Measurements from ENCODE around the gene BCL7A. TPM values are rescaled to one million over a fixed set of nuclear protein-coding genes. Genes with fewer than 3 reads are reported as not detected.
"Not testable (repeated sequence)": the region's sequence is repeated elsewhere in the genome, so short reads cannot be mapped to it uniquely, and the experiment has no call there.

BCL7A gene
- total RNA-seq, 2 donors from 2014 or later, result 6.4 to 12.2 TPM

DNA sequence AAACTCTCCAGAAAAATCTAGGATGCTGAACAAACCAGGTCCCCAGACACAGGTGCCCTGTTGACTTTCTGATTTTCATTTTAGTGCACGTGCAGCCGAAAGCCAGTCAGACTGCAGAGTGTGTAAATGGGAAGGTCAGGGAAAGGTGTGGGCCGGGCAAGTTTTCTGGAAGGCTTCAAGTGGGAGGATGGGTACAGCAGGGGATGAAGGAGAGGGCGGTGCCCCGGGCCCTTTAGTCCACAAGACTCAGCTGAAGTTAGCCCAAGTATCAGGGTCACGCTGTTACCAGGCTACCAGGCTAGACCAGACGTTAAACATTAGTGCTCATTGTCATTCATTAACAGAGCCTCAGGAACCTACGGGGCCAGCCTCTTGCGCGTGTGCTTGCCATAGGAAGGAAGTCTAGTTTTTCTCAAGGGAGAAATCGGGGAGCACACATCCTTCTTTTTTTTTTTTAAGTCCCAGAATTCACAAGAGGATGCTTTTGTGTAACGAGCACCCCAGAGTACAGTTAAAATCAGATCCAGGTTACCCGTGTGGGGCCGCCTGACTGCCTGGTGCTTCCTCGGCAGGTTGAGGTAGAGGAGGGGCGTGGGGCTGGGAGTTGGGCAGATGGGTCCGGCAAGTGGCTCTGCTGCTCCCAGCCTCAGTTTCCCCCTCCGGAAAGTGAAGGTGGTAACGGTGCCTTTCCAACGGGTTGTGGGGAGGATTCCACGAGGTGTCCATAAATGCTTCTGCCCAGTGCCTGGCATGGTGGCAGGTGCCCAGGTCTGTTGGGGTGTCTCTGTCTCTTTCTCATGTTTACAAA, 19.1 kb downstream of the BCL7A start:
- DNase-seq (no peak), ATAC-seq (replicated peaks in 1 of 2) (no peak)
- Mint-ChIP-seq H3K4me1 (ENCODE audit: low read depth) (no peaks in the 10 kb centered on the region), H3K27ac (no peak overlapping the region), H3K27me3 (ENCODE audit: low read depth) (no peaks in the 10 kb centered on the region), H3K9me3 (no peaks in the 10 kb centered on the region), H3K36me3 (ENCODE audit: insufficient read depth in 2 of 2) (peaks cover 0 to 4% of the 10 kb centered on the region in 2 donors), H3K4me3 (no peak overlapping the region)

DNA sequence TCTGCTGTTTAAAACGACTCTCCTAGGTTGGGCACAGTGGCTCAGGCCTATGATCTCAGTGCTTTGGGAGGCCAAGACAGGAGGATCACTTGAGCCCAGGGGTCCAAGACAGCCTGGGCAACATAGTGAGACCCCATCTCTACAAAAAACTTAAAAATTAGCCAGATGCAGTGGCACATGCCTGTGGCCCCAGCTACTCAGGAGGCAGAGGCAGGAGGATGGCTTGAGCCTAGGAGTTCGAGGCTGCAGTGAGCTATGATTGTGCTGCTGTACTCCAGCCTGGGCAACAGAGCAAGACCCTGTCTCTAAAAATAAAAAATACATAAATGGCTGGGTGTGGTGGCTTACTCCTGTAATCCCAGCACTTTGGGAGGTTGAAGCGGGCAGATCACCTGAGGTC, 19.8 kb downstream of the BCL7A start:
- not testable (repeated sequence) for H3K4me1 Mint-ChIP-seq (ENCODE audit: low read depth); H3K27me3 Mint-ChIP-seq (ENCODE audit: low read depth); DNase-seq; H3K27ac Mint-ChIP-seq; H3K9me3 Mint-ChIP-seq; H3K36me3 Mint-ChIP-seq (ENCODE audit: insufficient read depth in 2 of 2); H3K4me3 Mint-ChIP-seq; ATAC-seq (replicated peaks in 1 of 2)

DNA sequence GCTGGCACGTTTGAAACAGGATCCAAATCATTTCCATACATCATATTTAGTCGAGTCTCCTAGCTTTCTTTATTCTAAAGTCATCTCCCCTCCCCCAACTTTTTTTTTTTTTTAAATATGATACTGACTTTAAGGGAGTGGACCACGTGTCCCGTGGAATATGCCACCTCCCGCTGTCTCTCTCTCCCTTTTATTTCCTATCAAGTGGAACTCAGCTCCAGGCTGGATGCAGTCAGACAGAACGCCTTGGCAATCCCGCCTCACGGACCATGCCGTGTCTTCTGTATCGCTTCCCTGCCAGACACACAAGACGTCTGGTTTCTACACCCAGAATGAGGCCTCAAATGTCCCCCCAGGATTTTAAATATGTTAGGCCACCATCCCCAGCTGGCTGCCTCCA, 21.2 kb downstream of the BCL7A start:
- Mint-ChIP-seq H3K27ac (no peak overlapping the region), H3K4me3 (no peak overlapping the region), H3K9me3 (no peaks in the 10 kb centered on the region), H3K36me3 (ENCODE audit: insufficient read depth in 2 of 2) (peaks cover 0 to 4% of the 10 kb centered on the region in 2 donors), H3K4me1 (ENCODE audit: low read depth) (no peaks in the 10 kb centered on the region), H3K27me3 (ENCODE audit: low read depth) (no peaks in the 10 kb centered on the region)
- ATAC-seq (replicated peaks in 1 of 2), result no peak
- DNase-seq, result no peak

DNA sequence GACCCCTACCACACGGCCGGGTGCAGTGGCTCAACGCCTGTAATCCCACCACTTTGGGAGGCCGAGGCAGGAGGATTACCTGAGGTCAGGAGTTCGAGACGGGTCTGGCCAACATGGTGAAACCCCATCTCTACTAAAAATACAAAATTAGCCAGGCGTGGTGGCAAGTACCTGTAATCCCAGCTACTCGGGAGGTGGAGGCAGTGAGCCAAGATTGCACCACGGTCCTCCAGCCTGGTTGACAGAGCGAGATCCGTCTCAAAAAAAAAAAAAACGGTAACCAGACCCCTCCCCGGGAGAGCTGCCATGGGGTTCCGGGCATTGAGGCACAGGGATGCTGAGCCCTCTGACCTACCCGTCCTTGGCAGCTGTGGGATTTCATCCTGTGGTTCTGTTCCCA, 21.8 kb downstream of the BCL7A start:
- DNase-seq, result no peak
- Mint-ChIP-seq H3K27ac (no peak overlapping the region), H3K4me3 (no peak overlapping the region), H3K27me3 (ENCODE audit: low read depth) (no peaks in the 10 kb centered on the region), H3K36me3 (ENCODE audit: insufficient read depth in 2 of 2) (peaks cover 0 to 4% of the 10 kb centered on the region in 2 donors), H3K4me1 (ENCODE audit: low read depth) (no peaks in the 10 kb centered on the region), H3K9me3 (no peaks in the 10 kb centered on the region)
- ATAC-seq (replicated peaks in 1 of 2), result no peak

DNA sequence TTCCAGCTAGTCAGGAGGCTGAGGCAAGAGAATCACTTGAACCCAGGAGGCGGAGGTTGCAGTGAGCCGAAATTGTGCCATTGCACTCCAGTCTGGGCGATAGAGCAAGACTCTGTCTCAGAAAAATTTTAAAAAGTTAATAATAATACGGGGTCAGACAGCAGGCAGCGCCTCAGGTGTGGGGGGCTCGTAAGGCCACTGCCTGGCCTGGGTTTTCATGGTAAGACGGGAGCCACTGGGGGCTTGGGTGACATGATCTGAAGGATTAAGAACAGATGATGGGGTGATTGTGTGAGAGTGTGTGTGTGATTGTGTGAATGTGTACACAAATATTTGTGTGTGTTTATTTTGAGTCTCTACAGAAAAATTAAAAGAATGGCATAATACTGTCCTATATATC, 23.6 kb downstream of the BCL7A start:
- Mint-ChIP-seq H3K36me3 (ENCODE audit: insufficient read depth in 2 of 2) (peaks cover 0 to 4% of the 10 kb centered on the region in 2 donors), H3K4me1 (ENCODE audit: low read depth) (no peaks in the 10 kb centered on the region), H3K4me3 (no peak overlapping the region), H3K27me3 (ENCODE audit: low read depth) (no peaks in the 10 kb centered on the region), H3K9me3 (no peaks in the 10 kb centered on the region), H3K27ac (no peak overlapping the region)
- DNase-seq (no peak), ATAC-seq (replicated peaks in 1 of 2) (no peak)

DNA sequence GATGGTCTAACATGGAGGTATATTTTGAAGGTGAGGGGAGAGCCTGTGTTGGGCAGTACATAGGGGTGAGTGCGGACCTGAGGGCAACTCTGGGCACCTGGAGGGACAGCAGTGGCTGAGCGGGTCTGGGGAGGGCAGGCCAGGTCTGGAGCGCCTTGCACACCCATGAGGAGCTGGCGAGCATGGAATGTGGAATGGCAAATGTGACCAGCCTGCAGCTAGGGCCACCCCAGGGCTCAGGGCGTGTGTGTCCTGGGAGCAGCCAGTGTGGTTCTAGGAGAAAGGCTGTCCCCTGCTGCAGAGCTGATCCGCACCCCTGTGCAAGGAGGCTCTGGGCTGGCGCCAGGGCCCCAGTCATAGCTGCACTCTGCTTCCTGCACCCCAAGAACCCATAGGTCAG, 24.5 kb downstream of the BCL7A start:
- Mint-ChIP-seq H3K27ac (no peak overlapping the region), H3K27me3 (ENCODE audit: low read depth) (no peaks in the 10 kb centered on the region), H3K4me3 (no peak overlapping the region), H3K9me3 (no peaks in the 10 kb centered on the region), H3K36me3 (ENCODE audit: insufficient read depth in 2 of 2) (peaks cover 0 to 4% of the 10 kb centered on the region in 2 donors), H3K4me1 (ENCODE audit: low read depth) (no peaks in the 10 kb centered on the region)
- ATAC-seq (replicated peaks in 1 of 2) (no peak), DNase-seq (no peak)

DNA sequence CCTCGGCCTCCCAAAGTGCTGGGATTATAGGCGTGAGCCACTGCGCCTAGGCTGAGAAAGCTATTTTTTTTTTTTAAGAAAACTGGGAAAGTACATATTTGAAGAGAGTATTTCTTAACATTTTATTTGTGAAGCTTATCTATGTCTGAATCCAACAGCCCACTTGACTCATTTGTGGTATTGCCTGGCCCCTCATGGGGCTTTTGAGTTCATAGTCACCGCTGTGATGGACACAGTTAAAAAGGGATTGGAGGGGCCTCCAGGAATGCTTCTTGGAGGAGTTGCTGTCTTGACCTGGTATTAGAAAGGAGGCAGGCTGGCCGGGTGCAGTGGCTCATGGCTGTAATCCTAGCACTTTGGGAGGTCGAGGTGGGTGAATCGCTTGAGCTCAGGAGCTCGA, 26.5 kb downstream of the BCL7A start:
- peaks cover 0 to 4% of the 10 kb centered on the region in 2 donors for H3K36me3 Mint-ChIP-seq (ENCODE audit: insufficient read depth in 2 of 2)
- H3K9me3 Mint-ChIP-seq, result no peaks in the 10 kb centered on the region
- no peak overlapping the region for H3K4me3 Mint-ChIP-seq
- H3K27me3 Mint-ChIP-seq (ENCODE audit: low read depth), result no peaks in the 10 kb centered on the region
- H3K27ac Mint-ChIP-seq, result no peak overlapping the region
- ATAC-seq (replicated peaks in 1 of 2) (no peak), DNase-seq (no peak)
- no peaks in the 10 kb centered on the region for H3K4me1 Mint-ChIP-seq (ENCODE audit: low read depth)

DNA sequence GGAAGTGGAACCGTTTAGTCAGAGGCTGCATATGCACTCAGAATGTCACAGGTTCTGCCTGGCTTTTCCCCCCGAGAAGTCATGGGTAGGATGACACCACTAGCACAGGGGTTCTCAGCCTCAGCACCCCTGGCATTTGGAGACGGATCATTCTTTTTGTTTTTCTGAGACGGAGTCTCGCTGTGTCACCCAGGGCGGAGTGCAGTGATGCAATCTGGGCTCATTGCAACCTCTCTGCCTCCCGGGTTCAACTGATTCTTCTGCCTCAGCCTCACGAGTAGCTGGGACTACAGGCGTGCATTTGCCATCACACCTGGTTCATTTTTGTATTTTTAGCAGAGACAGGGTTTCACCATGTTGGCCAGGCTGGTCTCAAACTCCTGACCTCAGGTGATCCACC, 28.1 kb downstream of the BCL7A start:
- no peak for ATAC-seq (replicated peaks in 1 of 2)
- Mint-ChIP-seq H3K9me3 (no peaks in the 10 kb centered on the region), H3K4me1 (ENCODE audit: low read depth) (peaks cover 8% of the 10 kb centered on the region), H3K36me3 (ENCODE audit: insufficient read depth in 2 of 2) (no peaks in the 10 kb centered on the region), H3K27ac (no peak overlapping the region), H3K27me3 (ENCODE audit: low read depth) (no peaks in the 10 kb centered on the region), H3K4me3 (no peak overlapping the region)
- no peak for DNase-seq

DNA sequence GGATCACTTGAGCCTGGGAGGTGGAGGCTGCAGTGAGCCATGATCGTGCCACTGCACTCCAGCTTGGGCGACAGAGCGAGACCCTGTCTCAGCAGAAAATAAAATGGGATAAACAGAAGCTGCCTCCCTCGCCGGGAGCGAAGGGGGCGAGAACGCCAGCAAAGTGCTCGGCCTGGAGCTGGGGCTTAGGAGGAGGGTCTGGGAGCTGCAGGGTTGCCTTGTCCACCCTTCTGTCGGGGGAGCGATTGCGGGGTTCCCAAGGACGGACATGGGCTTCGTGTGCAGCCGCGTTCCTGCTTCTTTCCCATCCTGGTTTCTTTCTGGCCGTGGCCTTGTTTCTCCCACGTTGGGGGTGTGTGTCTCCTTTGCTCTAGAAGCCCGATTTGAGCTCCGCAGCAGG, 29.0 kb downstream of the BCL7A start:
- H3K9me3 Mint-ChIP-seq, result no peaks in the 10 kb centered on the region
- H3K4me1 Mint-ChIP-seq (ENCODE audit: low read depth), result peaks cover 9% of the 10 kb centered on the region
- DNase-seq (no peak), ATAC-seq (replicated peaks in 1 of 2) (no peak)
- no peak overlapping the region for H3K27ac Mint-ChIP-seq
- no peaks in the 10 kb centered on the region for H3K27me3 Mint-ChIP-seq (ENCODE audit: low read depth)
- no peaks in the 10 kb centered on the region for H3K36me3 Mint-ChIP-seq (ENCODE audit: insufficient read depth in 2 of 2)
- H3K4me3 Mint-ChIP-seq, result no peak overlapping the region

DNA sequence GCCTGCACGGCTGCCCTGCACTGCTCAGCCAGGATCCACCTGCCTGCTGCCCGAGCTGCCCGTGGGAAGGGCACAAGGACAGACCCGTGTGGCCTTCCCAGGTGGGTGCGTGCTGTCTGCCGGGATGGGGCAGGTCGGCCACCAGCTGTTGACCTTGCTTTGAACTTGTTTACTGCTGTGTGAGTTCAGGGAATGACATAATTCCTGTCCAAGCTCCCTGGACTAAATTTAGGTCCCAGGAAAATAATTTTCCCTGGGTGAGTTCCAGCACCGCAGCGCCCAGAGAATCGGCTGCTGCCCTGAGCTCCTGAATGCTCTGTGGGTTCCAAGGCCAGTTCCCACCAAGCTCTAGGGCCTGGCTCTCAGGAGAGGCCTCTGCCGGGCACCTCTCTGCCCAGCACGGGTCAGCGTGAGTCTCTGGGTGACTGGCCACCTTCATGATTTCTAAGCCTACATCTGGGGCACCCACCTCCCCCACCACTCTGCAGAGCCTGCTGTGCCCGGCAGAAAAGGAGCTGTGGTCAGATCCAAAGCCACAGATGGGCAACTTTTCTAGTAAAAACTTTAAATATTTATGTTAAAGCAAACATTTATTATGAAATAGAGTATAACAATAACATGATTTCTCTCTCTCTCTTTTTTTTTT, 29.7 kb downstream of the BCL7A start:
- DNase-seq (no peak), ATAC-seq (replicated peaks in 1 of 2) (no peak)
- Mint-ChIP-seq H3K4me3 (no peak overlapping the region), H3K27ac (no peak overlapping the region), H3K27me3 (ENCODE audit: low read depth) (no peaks in the 10 kb centered on the region), H3K36me3 (ENCODE audit: insufficient read depth in 2 of 2) (no peaks in the 10 kb centered on the region), H3K4me1 (ENCODE audit: low read depth) (peaks cover 9% of the 10 kb centered on the region), H3K9me3 (no peaks in the 10 kb centered on the region)

DNA sequence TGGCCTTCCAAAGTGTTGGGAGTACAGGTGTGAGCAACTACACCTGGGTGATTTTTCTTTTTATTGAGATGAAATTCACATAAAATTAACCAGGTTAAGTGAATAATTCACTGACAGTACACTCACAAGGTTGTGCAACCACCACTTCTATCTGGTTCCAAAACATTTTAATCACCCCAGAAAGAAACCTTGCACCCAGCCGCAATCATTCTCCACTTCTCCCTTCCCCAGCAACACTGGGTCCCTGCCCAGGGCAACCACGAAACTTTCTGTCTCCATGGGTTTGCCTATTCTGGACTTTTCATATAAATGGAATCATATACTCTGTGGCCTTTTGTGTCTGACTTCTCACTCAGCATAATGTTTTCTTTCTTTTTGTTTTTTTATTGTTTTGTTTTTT, 30.6 kb downstream of the BCL7A start:
- H3K27ac Mint-ChIP-seq, result no peak overlapping the region
- peaks cover 9% of the 10 kb centered on the region for H3K4me1 Mint-ChIP-seq (ENCODE audit: low read depth)

DNA sequence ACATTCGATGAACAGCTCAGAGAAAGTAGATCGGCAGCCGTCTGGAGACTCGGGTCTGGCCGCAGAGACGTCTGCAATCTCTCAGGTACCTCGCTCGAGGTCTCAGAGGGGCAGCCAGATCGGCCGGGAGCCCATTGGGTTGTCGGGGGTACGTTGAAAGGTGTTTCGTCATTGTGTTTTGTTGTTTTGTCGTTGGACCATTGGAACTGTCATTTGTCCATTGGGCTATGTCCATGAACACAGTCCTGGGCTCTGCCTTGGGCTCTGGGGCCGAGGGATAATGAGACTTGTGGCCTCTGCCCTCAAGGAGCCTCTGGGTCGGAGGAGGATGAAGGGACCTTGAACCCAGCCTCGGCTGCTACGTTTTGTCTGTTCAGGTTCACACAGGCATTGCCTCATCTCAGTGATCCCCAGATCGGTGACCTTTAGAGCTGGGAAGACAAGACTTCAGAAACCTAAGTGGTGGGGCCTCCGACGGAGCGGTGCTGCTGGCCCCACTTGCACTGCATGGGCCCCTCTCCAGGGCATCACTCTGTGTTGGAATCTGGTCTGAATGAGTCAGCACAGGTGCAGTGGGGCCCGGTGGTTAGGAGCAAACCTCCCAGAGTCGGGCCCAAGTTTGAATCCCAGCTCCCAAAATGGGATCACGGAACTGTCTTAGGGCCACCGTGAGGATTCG, 33.3 kb downstream of the BCL7A start:
- H3K4me3 Mint-ChIP-seq, result no peak overlapping the region
- H3K36me3 Mint-ChIP-seq (ENCODE audit: insufficient read depth in 2 of 2), result no peaks in the 10 kb centered on the region
- ATAC-seq (replicated peaks in 1 of 2), result no peak
- DNase-seq, result no peak
- H3K27ac Mint-ChIP-seq, result no peak overlapping the region
- no peaks in the 10 kb centered on the region for H3K9me3 Mint-ChIP-seq
- H3K4me1 Mint-ChIP-seq (ENCODE audit: low read depth), result peaks cover 9% of the 10 kb centered on the region
- no peaks in the 10 kb centered on the region for H3K27me3 Mint-ChIP-seq (ENCODE audit: low read depth)

More for the DNA sequence above, 30.6 kb downstream of the BCL7A start:
- Mint-ChIP-seq H3K9me3 (no peaks in the 10 kb centered on the region), H3K36me3 (ENCODE audit: insufficient read depth in 2 of 2) (no peaks in the 10 kb centered on the region), H3K27me3 (ENCODE audit: low read depth) (no peaks in the 10 kb centered on the region), H3K4me3 (no peak overlapping the region)
- DNase-seq, result no peak
- ATAC-seq (replicated peaks in 1 of 2), result no peak

DNA sequence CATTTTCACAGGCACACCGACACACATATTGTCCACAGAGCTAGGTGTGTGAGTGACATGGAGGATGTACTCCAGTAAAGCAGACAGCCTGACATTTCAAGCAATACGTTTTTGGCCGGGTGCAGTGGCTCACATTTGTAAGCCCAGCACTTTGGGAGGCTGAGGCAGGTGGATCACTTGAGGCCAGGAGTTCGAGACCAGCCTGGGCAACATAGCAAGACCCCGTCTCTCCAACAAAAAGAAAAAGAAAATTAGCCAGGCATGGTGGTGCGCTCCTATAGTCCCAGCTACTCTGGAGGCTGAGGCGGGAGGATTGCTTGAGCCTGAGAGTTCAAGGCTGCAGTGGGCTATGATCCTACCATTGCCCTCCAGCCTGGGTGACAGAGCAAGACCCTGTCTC, 34.7 kb downstream of the BCL7A start:
- H3K4me3 Mint-ChIP-seq; H3K9me3 Mint-ChIP-seq; DNase-seq; H3K27ac Mint-ChIP-seq; H3K27me3 Mint-ChIP-seq (ENCODE audit: low read depth); H3K36me3 Mint-ChIP-seq (ENCODE audit: insufficient read depth in 2 of 2); ATAC-seq (replicated peaks in 1 of 2); H3K4me1 Mint-ChIP-seq (ENCODE audit: low read depth): not testable (repeated sequence)
